CD4-positive, alpha-beta memory T cell (primary cell): Measurements from ENCODE around the gene CRAMP1. TPM values are rescaled to one million over a fixed set of nuclear protein-coding genes. Genes with fewer than 3 reads are reported as not detected.
"Not testable (repeated sequence)": the region's sequence is repeated elsewhere in the genome, so short reads cannot be mapped to it uniquely, and the experiment has no call there.

Experiments
- CTCF ChIA-PET: fragments of 350-600 bp; sonication (Branson Sonifier 250); formaldehyde crosslinking; loops from one replicate; lab custom pipeline; 2021; ENCODE audit warnings: inconsistent platforms; ENCODE audit not compliant: partially characterized antibody; lab: Charles Lee
- POLR2A ChIA-PET: fragments of 350-600 bp; sonication (Branson Sonifier 250); formaldehyde crosslinking; loops from one replicate; lab custom pipeline; 2021; ENCODE audit not compliant: partially characterized antibody; lab: Charles Lee
- DNase-seq, 5 donors: peaks; one replicate each; pipeline versions ENCODE4 v3.0.0 to v3.0.0-alpha.2; 2020 to 2022; ENCODE audit warnings: mixed read lengths in 1 of 5
- H3K27ac ChIP-seq: one replicate; pipeline ENCODE4 v1.7.0; 2013; ENCODE audit warnings: low read depth, low read length
- H3K27me3 ChIP-seq: 2 replicates; pipeline ENCODE4 v1.7.0; 2013; ENCODE audit warnings: mild to moderate bottlenecking, low read length, moderate library complexity; ENCODE audit not compliant: insufficient read depth
- H3K36me3 ChIP-seq: 2 replicates; pipeline ENCODE4 v1.7.0; 2013; ENCODE audit warnings: mild to moderate bottlenecking, low read length, moderate library complexity; ENCODE audit not compliant: insufficient read depth
- H3K4me1 ChIP-seq: 2 replicates; pipeline ENCODE4 v1.7.0; 2013; ENCODE audit warnings: mild to moderate bottlenecking, low read length, moderate library complexity; ENCODE audit not compliant: insufficient read depth
- H3K4me3 ChIP-seq, 2 donors: one replicate each; pipeline ENCODE4 v1.7.0; 2013; ENCODE audit warnings: low read length in 2 of 2, mild to moderate bottlenecking in 1 of 2
- H3K9me3 ChIP-seq, 2 donors: one replicate each; pipeline ENCODE4 v1.7.0; 2013; ENCODE audit warnings: low read length in 2 of 2, control low read depth in 1 of 2; ENCODE audit not compliant: control insufficient read depth in 1 of 2
- H3K27ac Mint-ChIP-seq, 7 donors: one replicate each; pipeline ENCODE4 v1.8.0; 2020 to 2021; ENCODE audit warnings: mixed read lengths in 7 of 7, mild to moderate bottlenecking in 6 of 7, inconsistent platforms in 3 of 7, moderate library complexity in 3 of 7
- H3K27me3 Mint-ChIP-seq, 2 donors: one replicate each; pipeline ENCODE4 v1.8.0; 2020 to 2021; ENCODE audit warnings: mixed read lengths in 2 of 2
- H3K36me3 Mint-ChIP-seq, 2 donors: one replicate each; pipeline ENCODE4 v1.8.0; 2020 to 2021; ENCODE audit warnings: mixed read lengths in 2 of 2, inconsistent platforms in 1 of 2, mild to moderate bottlenecking in 1 of 2
- H3K4me1 Mint-ChIP-seq, 4 donors: one replicate each; pipeline ENCODE4 v1.8.0; 2020 to 2021; ENCODE audit warnings: mixed read lengths in 4 of 4, mild to moderate bottlenecking in 1 of 4
- H3K4me3 Mint-ChIP-seq, 8 donors: one replicate each; pipeline ENCODE4 v1.8.0; 2020 to 2021; ENCODE audit warnings: mixed read lengths in 8 of 8, mild to moderate bottlenecking in 7 of 8, moderate library complexity in 6 of 8, inconsistent platforms in 3 of 8
- H3K9me3 Mint-ChIP-seq, 8 donors: one replicate each; pipeline ENCODE4 v1.8.0; 2020 to 2021; ENCODE audit warnings: mixed read lengths in 8 of 8, mild to moderate bottlenecking in 5 of 8, inconsistent platforms in 3 of 8, moderate library complexity in 1 of 8
- intact Hi-C: fragments of 100-400 bp; cut with micrococcal nuclease; formaldehyde crosslinking; loops from one replicate; pipeline ENCODE4 v1.15.1; 2023
- polyA plus RNA-seq, 2 donors: library from polyadenylated mRNA; unstranded; fragments of 300-500 nt; fragmentation: Illumina TruSeq; gene quantifications; one replicate each; pipeline ENCODE4 v1.2.3, GENCODE V29; 2021
- total RNA-seq, 2 experiments: library from RNA; stranded (reverse); gene quantifications; one replicate each; pipeline ENCODE4 v1.2.3, GENCODE V29; 2021

The CRAMP1 gene
- total and polyA plus RNA-seq, 4 experiments from 2014 or later = 0.55 to 33.8 (median 16.2) TPM

- H3K4me3 ChIP-seq, H3K36me3 Mint-ChIP-seq, H3K9me3 Mint-ChIP-seq, H3K4me3 Mint-ChIP-seq, intact Hi-C loops, H3K27me3 Mint-ChIP-seq, DNase-seq, H3K36me3 ChIP-seq, H3K9me3 ChIP-seq, H3K27ac ChIP-seq, H3K27me3 ChIP-seq: not testable (repeated sequence)
- ChIA-PET CTCF (interaction anchor here (1.0 kb wide), 1 partner anchor 12 kb away, joined by 4 read pairs; the partner anchor contains the start of gene MAPK8IP3), POLR2A (interaction anchor here (1.2 kb wide), 1 partner anchor 12 kb away, joined by 5 read pairs; the partner anchor contains the start of gene MAPK8IP3)
- peaks cover 14 to 44% (median 24%) of the 10 kb centered on the region in 4 donors for H3K4me1 Mint-ChIP-seq
- H3K4me1 ChIP-seq = peaks cover 20% of the 10 kb centered on the region
- H3K27ac Mint-ChIP-seq = peak overlapping the region in 3 of 7 donors; percentile 12 to 47 (median 42)
These were observed 106.1 kb downstream of the CRAMP1 start for GRCh38 chr16:1718236-1718635.

GRCh38 chr16:1719559-1720229 lies 107.5 kb downstream of the CRAMP1 start:
- Mint-ChIP-seq H3K4me1 (peaks cover 17 to 45% (median 30%) of the 10 kb centered on the region in 4 donors), H3K27ac (peak overlapping the region in 5 of 7 donors; percentile 29 to 77 (median 37)), H3K4me3 (peak overlapping the region in 1 of 8 donors; percentile 46)
- H3K36me3 Mint-ChIP-seq, H3K4me3 ChIP-seq, H3K27me3 ChIP-seq, H3K9me3 ChIP-seq, H3K27me3 Mint-ChIP-seq, H3K27ac ChIP-seq, intact Hi-C loops, H3K36me3 ChIP-seq, H3K9me3 Mint-ChIP-seq: not testable (repeated sequence)
- peaks cover 29% of the 10 kb centered on the region for H3K4me1 ChIP-seq
- ChIA-PET POLR2A (interaction anchor here (1.5 kb wide), 1 partner anchor 8 kb away, joined by 4 read pairs; no protein-coding TSS in a partner anchor), CTCF (interaction anchor here (1.1 to 1.8 kb wide), 3 partner anchors 12 to 356 kb away, joined by 4 to 5 read pairs (median 4); partner anchors contain the start of gene MAPK8IP3)
- peak in 2 of 5 donors; percentile 12 to 27 for DNase-seq

DNA sequence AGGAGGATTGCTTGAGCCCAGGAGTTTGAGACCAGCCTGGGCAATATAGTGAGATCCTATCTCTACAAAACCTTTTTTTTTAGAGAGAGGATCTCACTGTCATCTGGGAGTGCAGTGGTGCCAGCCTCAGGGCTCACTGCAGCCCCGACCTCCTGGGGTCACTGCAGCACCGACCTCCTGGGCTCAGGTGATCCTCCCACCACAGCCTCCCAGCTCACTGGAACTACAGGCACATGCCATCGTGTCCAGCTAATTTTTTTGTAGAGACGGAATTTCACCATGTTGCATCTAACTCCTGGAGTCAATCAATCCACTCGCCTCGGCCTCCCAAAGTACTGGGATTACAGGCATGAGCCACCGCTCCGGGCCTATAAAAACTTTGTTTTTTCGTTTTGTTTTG lies 109.2 kb downstream of the CRAMP1 start:
- Histone ChIP-seq H3K9me3 (no peaks in the 10 kb centered on the region), H3K27ac (no peak overlapping the region), H3K4me3 (no peak overlapping the region), H3K27me3 (no peaks in the 10 kb centered on the region), H3K4me1 (peaks cover 29% of the 10 kb centered on the region), H3K36me3 (peaks cover 7% of the 10 kb centered on the region)
- ChIA-PET CTCF (interaction anchor here (0.9 to 1.8 kb wide), 2 partner anchors 61 to 358 kb away, joined by 3 to 5 read pairs; partner anchors contain the start of genes NUBP2 and SPSB3), POLR2A (interaction anchor here (0.7 to 1.2 kb wide), 2 partner anchors 10 to 751 kb away, joined by 3 to 6 read pairs; no protein-coding TSS in a partner anchor)
- Mint-ChIP-seq H3K36me3 (peaks cover 0 to 14% of the 10 kb centered on the region in 2 donors), H3K27ac (peak overlapping the region in 4 of 7 donors; percentile 46 to 94 (median 62)), H3K9me3 (no peaks in the 10 kb centered on the region), H3K27me3 (no peaks in the 10 kb centered on the region), H3K4me3 (peak overlapping the region in 1 of 8 donors; percentile 15), H3K4me1 (peaks cover 15 to 40% (median 24%) of the 10 kb centered on the region in 4 donors)
- intact Hi-C loops = no loop called here
- DNase-seq = no peak

GRCh38 chr16:1723450-1724147 lies 111.4 kb downstream of the CRAMP1 start:
- peaks cover 23% of the 10 kb centered on the region for H3K36me3 ChIP-seq
- intact Hi-C loops = no loop called here
- H3K4me3 ChIP-seq = no peak overlapping the region
- ChIA-PET POLR2A (interaction anchor here (0.6 to 0.7 kb wide), 2 partner anchors 12 to 321 kb away, joined by 3 read pairs; no protein-coding TSS in a partner anchor), CTCF (interaction anchor here (0.7 to 1.5 kb wide), 10 partner anchors 8 to 90 kb away, joined by 3 to 5 read pairs (median 4); partner anchors contain the start of genes JPT2, NUBP2 and SPSB3)
- Mint-ChIP-seq H3K4me3 (peak overlapping the region in 4 of 8 donors; percentile 11 to 51 (median 38)), H3K4me1 (peaks cover 21 to 39% (median 29%) of the 10 kb centered on the region in 4 donors), H3K36me3 (peaks cover 11 to 26% of the 10 kb centered on the region in 2 donors), H3K27me3 (no peaks in the 10 kb centered on the region), H3K9me3 (no peaks in the 10 kb centered on the region), H3K27ac (peak overlapping the region; percentile 24 to 84 (median 65))
- H3K27me3 ChIP-seq = no peaks in the 10 kb centered on the region
- DNase-seq = peak in 4 of 5 donors; percentile 35 to 52 (median 42)
- H3K4me1 ChIP-seq = peaks cover 29% of the 10 kb centered on the region
- no peaks in the 10 kb centered on the region for H3K9me3 ChIP-seq
- H3K27ac ChIP-seq = no peak overlapping the region

GRCh38 chr16:1724491-1724890 lies 112.3 kb downstream of the CRAMP1 start:
- Mint-ChIP-seq H3K4me3 (no peak overlapping the region), H3K36me3 (peaks cover 11 to 33% of the 10 kb centered on the region in 2 donors), H3K4me1 (peaks cover 20 to 31% (median 25%) of the 10 kb centered on the region in 4 donors), H3K9me3 (no peaks in the 10 kb centered on the region), H3K27me3 (no peaks in the 10 kb centered on the region), H3K27ac (no peak overlapping the region)
- no peaks in the 10 kb centered on the region for H3K27me3 ChIP-seq
- intact Hi-C loops = no loop called here
- ChIA-PET CTCF (interaction anchor here (1.0 to 1.5 kb wide), 3 partner anchors 9 to 361 kb away, joined by 3 to 4 read pairs (median 3); no protein-coding TSS in a partner anchor), POLR2A (interaction anchor here (1.2 kb wide), 1 partner anchor 47 kb away, joined by 3 read pairs; the partner anchor contains the start of gene JPT2)
- no peak overlapping the region for H3K27ac ChIP-seq
- no peak overlapping the region for H3K4me3 ChIP-seq
- peaks cover 30% of the 10 kb centered on the region for H3K36me3 ChIP-seq
- DNase-seq = no peak
- H3K4me1 ChIP-seq = peaks cover 29% of the 10 kb centered on the region
- H3K9me3 ChIP-seq = no peaks in the 10 kb centered on the region

GRCh38 chr16:1726661-1727502 lies 114.7 kb downstream of the CRAMP1 start:
- intact Hi-C loops = no loop called here
- Histone ChIP-seq H3K36me3 (peaks cover 30% of the 10 kb centered on the region), H3K27me3 (no peaks in the 10 kb centered on the region), H3K9me3 (no peaks in the 10 kb centered on the region), H3K27ac (no peak overlapping the region), H3K4me3 (no peak overlapping the region), H3K4me1 (peaks cover 23% of the 10 kb centered on the region)
- Mint-ChIP-seq H3K27ac (peak overlapping the region in 5 of 7 donors; percentile 30 to 71 (median 42)), H3K4me3 (peak overlapping the region in 1 of 8 donors; percentile 39), H3K27me3 (no peaks in the 10 kb centered on the region), H3K9me3 (no peaks in the 10 kb centered on the region), H3K36me3 (peaks cover 11 to 39% of the 10 kb centered on the region in 2 donors), H3K4me1 (peaks cover 18 to 21% (median 19%) of the 10 kb centered on the region in 4 donors)
- ChIA-PET CTCF (no interaction called here), POLR2A (interaction anchor here (1.1 kb wide), 1 partner anchor 21 kb away, joined by 3 read pairs; the partner anchor contains the start of gene MAPK8IP3)
- DNase-seq = no peak
